Neural progenitor cell (in vitro differentiated cells): ENCODE results near the gene RNPEPL1.

Experiments used
- EZH2 ChIP-seq: fragments of 200-600 bp; sonication (generic); IDR thresholded peaks from 2 replicates; pipeline ENCODE4 v1.6.1; 2017; ENCODE audit warnings: antibody characterized with exemption, mild to moderate bottlenecking, moderate library complexity
- EZH2phosphoT487 ChIP-seq: fragments of 200-600 bp; sonication (generic); IDR thresholded peaks from 2 replicates; pipeline ENCODE4 v1.6.1; 2017; ENCODE audit warnings: antibody characterized with exemption

DNA sequence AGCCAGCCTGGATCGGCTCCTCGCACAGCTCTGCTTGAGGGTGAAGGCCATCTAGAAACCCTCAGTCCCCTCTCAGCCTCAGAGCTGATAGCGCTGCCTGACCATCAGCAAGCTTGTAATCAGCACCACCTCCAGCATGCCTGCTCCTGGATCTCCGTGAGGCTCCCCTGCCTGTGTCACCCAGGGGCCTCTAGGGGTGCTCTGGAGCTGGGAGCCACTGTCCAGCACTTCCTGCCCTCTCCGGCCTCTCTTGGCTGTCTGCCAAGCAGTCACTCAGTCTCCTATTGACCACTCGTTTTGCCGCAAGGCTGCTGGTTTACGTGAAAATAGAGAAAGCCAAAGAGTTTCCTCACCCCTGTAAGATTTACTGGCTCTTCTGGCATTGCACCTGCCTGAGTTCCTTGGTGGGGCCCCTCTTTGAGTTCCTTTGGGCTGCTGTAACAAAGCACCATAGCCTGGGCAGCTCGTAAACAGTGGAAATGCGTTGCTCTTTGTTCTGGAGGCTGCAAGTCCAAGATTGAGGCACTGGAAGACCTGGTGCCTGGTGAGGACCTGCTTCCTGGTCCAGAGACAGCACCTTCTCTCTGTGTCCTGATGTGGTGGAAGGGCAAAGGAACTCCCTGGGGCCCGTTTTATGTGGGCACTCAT is 36.1 kb downstream of the RNPEPL1 start:
- TF ChIP-seq EZH2 (no peak), EZH2phosphoT487 (no peak)
